A549 (cell line): ENCODE results near the gene NOSTRIN. TPM values are rescaled to one million over a fixed set of nuclear protein-coding genes. Genes with fewer than 3 reads are reported as not detected.

Experiments
- ATAC-seq, 2 experiments: fragments of 200-7000 bp in 1 of 2; fragments of >200 bp in 1 of 2; cut with Nextera tagmentation in 1 of 2; cut with Tn5 transposase in 1 of 2; 3 replicates each; pipeline versions ENCODE4 v1.8.0 to v1.9.1; 2018 to 2020; ENCODE audit warnings: mild to moderate bottlenecking in 1 of 2, moderate library complexity in 1 of 2
- CTCF ChIA-PET: fragments of 300-600 bp; sonication (Branson Sonifier 250); formaldehyde crosslinking; extraction: SDS; loops from one replicate; lab custom pipeline; 2021; ENCODE audit warnings: antibody characterized with exemption, inconsistent platforms; lab: Yijun Ruan, JAX
- POLR2A ChIA-PET: fragments of 350-600 bp; formaldehyde crosslinking; extraction: SDS; loops from one replicate; lab custom pipeline; 2021; ENCODE audit warnings: antibody characterized with exemption, inconsistent platforms; lab: Yijun Ruan, JAX
- DNase-seq, 2 experiments: peaks; one replicate each; pipeline versions ENCODE4 v3.0.0 to v3.0.0-alpha.2; 2011 to 2016; ENCODE audit warnings: low read depth in 1 of 2, low spot score in 1 of 2
- FAIRE-seq: peaks from 2 replicates; lab custom pipeline; 2011; peaks lifted over from hg19 to GRCh38; lab: Jason Lieb, UNC
- H3K27ac ChIP-seq, 2 experiments: fragments of >200 bp; sonication (Bioruptor Twin); formaldehyde crosslinking; 3 replicates each; pipeline ENCODE4 v1.5.1; 2016 to 2017
- H3K4me1 ChIP-seq: fragments of >200 bp; sonication (Bioruptor Twin); formaldehyde crosslinking; 3 replicates; pipeline ENCODE4 v1.6.1; 2016
- H3K4me2 ChIP-seq: fragments of >200 bp; sonication (Bioruptor Twin); formaldehyde crosslinking; 3 replicates; pipeline ENCODE4 v1.6.1; 2016
- H3K4me3 ChIP-seq: fragments of >200 bp; sonication (Bioruptor Twin); formaldehyde crosslinking; 3 replicates; pipeline ENCODE4 v1.5.1; 2016
- H3K9me3 ChIP-seq: fragments of >200 bp; sonication (Bioruptor Twin); formaldehyde crosslinking; 3 replicates; pipeline ENCODE4 v1.6.1; 2016
- CBX2 ChIP-seq: fragments of 200-600 bp; sonication (generic); IDR thresholded peaks from 2 replicates; pipeline ENCODE4 v1.6.1; 2016; ENCODE audit warnings: low read depth, mild to moderate bottlenecking, borderline replicate concordance
- CBX8 ChIP-seq: fragments of 200-600 bp; sonication (generic); IDR thresholded peaks from 2 replicates; pipeline ENCODE4 v1.6.1; 2016
- EHF ChIP-seq: fragments of 250-450 bp; sonication (Bioruptor Pico); IDR thresholded peaks from 2 replicates; pipeline ENCODE4 v1.5.0; 2020; ENCODE audit warnings: mild to moderate bottlenecking
- EHMT2 ChIP-seq: fragments of 200-600 bp; sonication (generic); IDR thresholded peaks from 2 replicates; pipeline ENCODE4 v1.6.1; 2016; ENCODE audit warnings: antibody characterized with exemption, low read depth, mild to moderate bottlenecking, moderate library complexity
- EP300 ChIP-seq, 2 experiments: fragments of >200 bp; sonication (Bioruptor Twin); formaldehyde crosslinking; IDR thresholded peaks; 2 replicates in 1 of 2; 3 replicates in 1 of 2; pipeline ENCODE4 v1.6.1; 2016 to 2017
- ESRRA ChIP-seq: fragments of 150-350 bp; IDR thresholded peaks from 2 replicates; pipeline ENCODE4 v1.6.1; 2014; ENCODE audit warnings: mild to moderate bottlenecking, low read length, borderline replicate concordance
- FOSB ChIP-seq: fragments of 250-450 bp; sonication (Bioruptor Pico); IDR thresholded peaks from 2 replicates; pipeline ENCODE4 v1.5.0; 2020; ENCODE audit warnings: mild to moderate bottlenecking, moderate library complexity
- FOSL2 ChIP-seq, 2 experiments: fragments of 450-650 bp in 1 of 2; fragments of >200 bp in 1 of 2; sonication (Bioruptor Twin) in 1 of 2; formaldehyde crosslinking; IDR thresholded peaks; 2 replicates each; pipeline versions ENCODE4 v1.5.0 to v1.6.1; 2016 to 2020; ENCODE audit warnings: mild to moderate bottlenecking in 1 of 2, moderate library complexity in 1 of 2
- FOXS1 ChIP-seq: fragments of 250-450 bp; sonication (Bioruptor Pico); IDR thresholded peaks from 2 replicates; pipeline ENCODE4 v1.5.0; 2020; ENCODE audit warnings: mild to moderate bottlenecking, moderate library complexity
- GATA3 ChIP-seq: IDR thresholded peaks from 2 replicates; pipeline ENCODE4 v1.6.1; 2012; ENCODE audit warnings: borderline replicate concordance
- HDAC2 ChIP-seq: fragments of 200-600 bp; sonication (generic); IDR thresholded peaks from 2 replicates; pipeline ENCODE4 v1.6.1; 2016
- JUN ChIP-seq, 2 experiments: fragments of >200 bp; sonication (Bioruptor Twin); formaldehyde crosslinking; IDR thresholded peaks; 2 replicates in 1 of 2; 3 replicates in 1 of 2; pipeline ENCODE4 v1.6.1; 2016 to 2017
- KDM1A ChIP-seq: fragments of 200-600 bp; sonication (generic); IDR thresholded peaks from 2 replicates; pipeline ENCODE4 v1.6.1; 2016; ENCODE audit warnings: low read depth, mild to moderate bottlenecking
- KDM5A ChIP-seq: fragments of 200-600 bp; sonication (generic); IDR thresholded peaks from 2 replicates; pipeline ENCODE4 v1.6.1; 2016; ENCODE audit warnings: antibody characterized with exemption, mild to moderate bottlenecking
- MYC ChIP-seq: IDR thresholded peaks from 2 replicates; pipeline ENCODE4 v1.6.1; 2012; ENCODE audit warnings: mild to moderate bottlenecking, inconsistent platforms, low read length, improper control_type of control experiment, borderline replicate concordance
- NPAS2 ChIP-seq: fragments of 250-450 bp; sonication (Bioruptor Pico); IDR thresholded peaks from 2 replicates; pipeline ENCODE4 v1.8.0; 2022; ENCODE audit warnings: mild to moderate bottlenecking, moderate library complexity, borderline replicate concordance
- NR3C1 ChIP-seq: fragments of >200 bp; sonication (Bioruptor Twin); formaldehyde crosslinking; IDR thresholded peaks from 3 replicates; pipeline ENCODE4 v1.6.1; 2017
- POLR2AphosphoS2 ChIP-seq: conservative IDR thresholded peaks from 2 replicates; pipeline ENCODE4 v1.6.1; 2012; ENCODE audit warnings: low read length, improper control_type of control experiment, inconsistent platforms
- RAD21 ChIP-seq, 2 experiments: fragments of >200 bp in 1 of 2; sonication (Bioruptor Twin) in 1 of 2; formaldehyde crosslinking in 1 of 2; IDR thresholded peaks in 1 of 2; conservative IDR thresholded peaks in 1 of 2; 2 replicates in 1 of 2; 3 replicates in 1 of 2; pipeline ENCODE4 v1.6.1; 2012 to 2018; ENCODE audit warnings: inconsistent platforms in 1 of 2
- RCOR1 ChIP-seq: fragments of 150-350 bp; IDR thresholded peaks from 2 replicates; pipeline ENCODE4 v1.6.1; 2014; ENCODE audit warnings: antibody characterized with exemption, low read length, low read depth
- RFX5 ChIP-seq: fragments of 450-650 bp; IDR thresholded peaks from 2 replicates; pipeline ENCODE4 v1.7.1; 2014; ENCODE audit warnings: antibody characterized with exemption, mild to moderate bottlenecking, moderate library complexity
- TP53 ChIP-seq: fragments of 250-450 bp; sonication (Bioruptor Pico); IDR thresholded peaks from 2 replicates; pipeline ENCODE4 v1.5.0; 2021; ENCODE audit warnings: mild to moderate bottlenecking, moderate library complexity
- ZNF302 ChIP-seq: fragments of 250-450 bp; sonication (Bioruptor Pico); IDR thresholded peaks from 2 replicates; pipeline ENCODE4 v1.9.0; 2021; ENCODE audit warnings: inconsistent platforms, mild to moderate bottlenecking, moderate library complexity
- WGBS: methylation state at CpG from one replicate; pipeline ENCODE4 v1.1.6; 2017; ENCODE audit errors: missing lambda C conversion rate; 5-methylcytosine and 5-hydroxymethylcytosine counted together
- polyA plus RNA-seq, 4 experiments: library from polyadenylated mRNA; depleted of rRNA in 3 of 4; stranded (reverse); fragments of >200 nt; fragmentation: RNase III in 1 of 4; extraction: RNeasy Plus Mini Kit Qiagen cat#74134 plus additional on column Dnase treatment in 1 of 4; gene quantifications; 2 replicates in 3 of 4; 3 replicates in 1 of 4; pipeline ENCODE4 v1.2.3, GENCODE V29; 2011 to 2017
- TF ChIP-seq, protein P1 (sequence below): IDR thresholded peaks from 2 replicates; pipeline ENCODE4 v1.6.1; 2012; ENCODE audit warnings: low read depth, borderline replicate concordance
- TF ChIP-seq, protein P2 (sequence below): IDR thresholded peaks from 2 replicates; pipeline ENCODE4 v1.6.1; 2012
- TF ChIP-seq, protein P3 (sequence below): fragments of >200 bp; sonication (Bioruptor Twin); formaldehyde crosslinking; IDR thresholded peaks from 3 replicates; pipeline ENCODE4 v1.5.1; 2016
- TF ChIP-seq, protein P4 (sequence below): fragments of 250-450 bp; sonication (Bioruptor Pico); IDR thresholded peaks from 2 replicates; pipeline ENCODE4 v1.5.0; 2021; ENCODE audit warnings: mild to moderate bottlenecking, moderate library complexity, borderline replicate concordance
- TF ChIP-seq, protein P5 (sequence below): fragments of >200 bp; sonication (Bioruptor Twin); formaldehyde crosslinking; IDR thresholded peaks from 2 replicates; pipeline ENCODE4 v1.6.1; 2016

NOSTRIN gene
- polyA plus RNA-seq, 2 of the 4 experiments (the other 2 are of a cell fraction): 2.5 to 11.7 TPM

DNA sequence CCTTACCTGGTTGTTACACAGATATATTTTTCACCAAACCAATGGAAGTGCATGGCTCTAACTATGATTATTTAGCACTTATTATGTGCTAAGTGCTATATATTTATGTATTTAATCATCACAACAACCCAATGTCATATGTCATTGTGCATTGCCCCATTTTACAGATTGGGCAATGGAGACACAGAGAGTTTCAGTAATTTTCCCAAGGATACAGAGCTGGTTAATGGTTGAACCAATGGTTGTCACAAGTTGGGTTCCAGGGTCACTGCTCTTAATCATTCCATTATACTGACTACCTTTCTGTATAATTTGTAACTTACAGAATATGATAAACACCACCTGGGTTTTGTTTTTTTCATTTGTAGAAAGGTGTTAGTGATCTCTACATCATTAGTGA is 29.2 kb downstream of the NOSTRIN start:
- ATAC-seq: no peak
- no peak for DNase-seq
- CTCF ChIA-PET: interaction anchor here (0.7 to 1.6 kb wide), 2 partner anchors 11 to 38 kb away, joined by 4 to 5 read pairs; no protein-coding TSS in a partner anchor
- FAIRE-seq: no peak
- POLR2A ChIA-PET: no interaction called here
- no peak overlapping the region for H3K4me2 ChIP-seq
- no peak overlapping the region for H3K27ac ChIP-seq
- TF ChIP-seq POLR2AphosphoS2: no peak
- no peak for TF ChIP-seq KDM5A
- no peak for TF ChIP-seq RCOR1
- TF ChIP-seq EHMT2: no peak
- no peak for TF ChIP-seq GATA3
- no peak for TF ChIP-seq CBX2
- TF ChIP-seq JUN (IDR thresholded peaks at IDR 0.05): no peak
- TF ChIP-seq MYC: no peak
- no peak for TF ChIP-seq FOXS1 (CRISPR knock-in tag)
- TF ChIP-seq, protein P1, sequence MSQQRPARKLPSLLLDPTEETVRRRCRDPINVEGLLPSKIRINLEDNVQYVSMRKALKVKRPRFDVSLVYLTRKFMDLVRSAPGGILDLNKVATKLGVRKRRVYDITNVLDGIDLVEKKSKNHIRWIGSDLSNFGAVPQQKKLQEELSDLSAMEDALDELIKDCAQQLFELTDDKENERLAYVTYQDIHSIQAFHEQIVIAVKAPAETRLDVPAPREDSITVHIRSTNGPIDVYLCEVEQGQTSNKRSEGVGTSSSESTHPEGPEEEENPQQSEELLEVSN: no peak
- TF ChIP-seq CBX8: no peak
- no peak for TF ChIP-seq KDM1A
- TF ChIP-seq, protein P2, sequence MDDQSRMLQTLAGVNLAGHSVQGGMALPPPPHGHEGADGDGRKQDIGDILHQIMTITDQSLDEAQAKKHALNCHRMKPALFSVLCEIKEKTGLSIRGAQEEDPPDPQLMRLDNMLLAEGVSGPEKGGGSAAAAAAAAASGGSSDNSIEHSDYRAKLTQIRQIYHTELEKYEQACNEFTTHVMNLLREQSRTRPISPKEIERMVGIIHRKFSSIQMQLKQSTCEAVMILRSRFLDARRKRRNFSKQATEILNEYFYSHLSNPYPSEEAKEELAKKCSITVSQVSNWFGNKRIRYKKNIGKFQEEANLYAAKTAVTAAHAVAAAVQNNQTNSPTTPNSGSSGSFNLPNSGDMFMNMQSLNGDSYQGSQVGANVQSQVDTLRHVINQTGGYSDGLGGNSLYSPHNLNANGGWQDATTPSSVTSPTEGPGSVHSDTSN: no peak
- TF ChIP-seq, protein P3, sequence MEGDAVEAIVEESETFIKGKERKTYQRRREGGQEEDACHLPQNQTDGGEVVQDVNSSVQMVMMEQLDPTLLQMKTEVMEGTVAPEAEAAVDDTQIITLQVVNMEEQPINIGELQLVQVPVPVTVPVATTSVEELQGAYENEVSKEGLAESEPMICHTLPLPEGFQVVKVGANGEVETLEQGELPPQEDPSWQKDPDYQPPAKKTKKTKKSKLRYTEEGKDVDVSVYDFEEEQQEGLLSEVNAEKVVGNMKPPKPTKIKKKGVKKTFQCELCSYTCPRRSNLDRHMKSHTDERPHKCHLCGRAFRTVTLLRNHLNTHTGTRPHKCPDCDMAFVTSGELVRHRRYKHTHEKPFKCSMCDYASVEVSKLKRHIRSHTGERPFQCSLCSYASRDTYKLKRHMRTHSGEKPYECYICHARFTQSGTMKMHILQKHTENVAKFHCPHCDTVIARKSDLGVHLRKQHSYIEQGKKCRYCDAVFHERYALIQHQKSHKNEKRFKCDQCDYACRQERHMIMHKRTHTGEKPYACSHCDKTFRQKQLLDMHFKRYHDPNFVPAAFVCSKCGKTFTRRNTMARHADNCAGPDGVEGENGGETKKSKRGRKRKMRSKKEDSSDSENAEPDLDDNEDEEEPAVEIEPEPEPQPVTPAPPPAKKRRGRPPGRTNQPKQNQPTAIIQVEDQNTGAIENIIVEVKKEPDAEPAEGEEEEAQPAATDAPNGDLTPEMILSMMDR: no peak
- TF ChIP-seq, protein P4, sequence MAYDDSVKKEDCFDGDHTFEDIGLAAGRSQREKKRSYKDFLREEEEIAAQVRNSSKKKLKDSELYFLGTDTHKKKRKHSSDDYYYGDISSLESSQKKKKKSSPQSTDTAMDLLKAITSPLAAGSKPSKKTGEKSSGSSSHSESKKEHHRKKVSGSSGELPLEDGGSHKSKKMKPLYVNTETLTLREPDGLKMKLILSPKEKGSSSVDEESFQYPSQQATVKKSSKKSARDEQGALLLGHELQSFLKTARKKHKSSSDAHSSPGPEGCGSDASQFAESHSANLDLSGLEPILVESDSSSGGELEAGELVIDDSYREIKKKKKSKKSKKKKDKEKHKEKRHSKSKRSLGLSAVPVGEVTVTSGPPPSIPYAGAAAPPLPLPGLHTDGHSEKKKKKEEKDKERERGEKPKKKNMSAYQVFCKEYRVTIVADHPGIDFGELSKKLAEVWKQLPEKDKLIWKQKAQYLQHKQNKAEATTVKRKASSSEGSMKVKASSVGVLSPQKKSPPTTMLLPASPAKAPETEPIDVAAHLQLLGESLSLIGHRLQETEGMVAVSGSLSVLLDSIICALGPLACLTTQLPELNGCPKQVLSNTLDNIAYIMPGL (CRISPR knock-in tag): no peak
- no peak for TF ChIP-seq ESRRA
- TF ChIP-seq NPAS2: no peak
- TF ChIP-seq EHF (CRISPR knock-in tag): no peak
- no peak for TF ChIP-seq RFX5
- TF ChIP-seq RAD21 (conservative IDR thresholded peaks at IDR 0.05 in 1 of 2, IDR thresholded peaks at IDR 0.05 in 1 of 2): no peak
- no peaks in the 10 kb centered on the region for H3K9me3 ChIP-seq
- H3K4me3 ChIP-seq: no peak overlapping the region
- H3K4me1 ChIP-seq: no peaks in the 10 kb centered on the region

DNA sequence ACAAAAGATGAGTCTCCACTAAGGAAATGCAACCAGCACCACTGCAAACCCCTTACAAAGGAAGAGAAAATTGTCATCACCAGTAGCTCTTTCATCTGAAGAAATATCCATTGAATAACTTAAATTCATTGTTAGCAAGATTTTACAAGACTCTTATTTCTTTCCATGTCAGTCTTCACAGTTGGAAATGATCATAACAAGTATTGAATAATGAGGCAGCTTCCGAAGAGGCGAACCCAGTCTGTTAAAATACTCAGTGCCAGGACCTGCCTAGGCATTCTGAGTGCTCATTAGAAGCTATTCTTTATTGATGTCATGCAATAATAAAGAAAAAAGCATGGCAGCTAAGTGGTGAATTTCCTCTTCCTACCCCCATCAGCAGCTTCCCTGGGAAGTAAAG is 33.5 kb downstream of the NOSTRIN start:
- no peak overlapping the region for H3K4me3 ChIP-seq
- no peak for DNase-seq
- no peaks in the 10 kb centered on the region for H3K4me1 ChIP-seq
- POLR2A ChIA-PET: no interaction called here
- no peak overlapping the region for H3K27ac ChIP-seq
- no peak for FAIRE-seq
- TF ChIP-seq FOSB (CRISPR knock-in tag) (no peak), FOSL2 (IDR thresholded peaks at IDR 0.05) (no peak), FOSL2 (CRISPR knock-in tag; IDR thresholded peaks at IDR 0.05) (no peak), ZNF302 (CRISPR knock-in tag) (no peak), ESRRA (no peak), TP53 (CRISPR knock-in tag) (no peak), NR3C1 (no peak), HDAC2 (no peak), RCOR1 (no peak), POLR2AphosphoS2 (no peak), KDM1A (no peak), EP300 (IDR thresholded peaks at IDR 0.05) (no peak), GATA3 (no peak)
- TF ChIP-seq, protein P5, sequence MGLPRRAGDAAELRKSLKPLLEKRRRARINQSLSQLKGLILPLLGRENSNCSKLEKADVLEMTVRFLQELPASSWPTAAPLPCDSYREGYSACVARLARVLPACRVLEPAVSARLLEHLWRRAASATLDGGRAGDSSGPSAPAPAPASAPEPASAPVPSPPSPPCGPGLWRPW: no peak
- no peaks in the 10 kb centered on the region for H3K9me3 ChIP-seq
- ATAC-seq: no peak
- WGBS: 96% methylated on average over 2 of the region's 2 CpGs
- no peak overlapping the region for H3K4me2 ChIP-seq
- CTCF ChIA-PET: no interaction called here
